ENCODE data around the gene NCK2. TPM values are rescaled to one million over a fixed set of nuclear protein-coding genes. Genes with fewer than 3 reads are reported as not detected.

NCK2 gene
- total and polyA plus RNA-seq, 2 of the 13 experiments (the other 11 are each of a cell fraction or from before 2014, with no cell fraction given): 14.8 to 23.5 TPM

DNA sequence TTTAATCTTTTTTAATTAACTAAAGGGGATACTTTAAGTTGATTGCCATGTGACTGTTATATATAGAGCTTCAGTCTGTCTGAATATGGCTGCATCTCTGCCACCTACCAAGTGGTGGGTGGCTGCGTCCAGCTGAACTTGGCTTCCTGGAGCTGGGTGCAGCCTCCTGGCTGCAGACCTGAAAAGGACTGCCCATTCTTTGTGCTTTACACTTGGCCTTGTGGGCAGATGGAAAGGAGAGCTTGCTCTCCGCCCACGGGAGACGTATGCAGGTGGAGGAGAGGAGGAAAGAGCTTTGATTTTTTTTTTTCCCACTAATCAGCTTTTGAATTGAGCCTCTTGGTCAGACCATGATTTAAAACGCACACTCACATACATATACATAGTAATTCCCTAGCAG lies 34.7 kb downstream of the NCK2 start (continued):
- TF ChIP-seq, protein P1, sequence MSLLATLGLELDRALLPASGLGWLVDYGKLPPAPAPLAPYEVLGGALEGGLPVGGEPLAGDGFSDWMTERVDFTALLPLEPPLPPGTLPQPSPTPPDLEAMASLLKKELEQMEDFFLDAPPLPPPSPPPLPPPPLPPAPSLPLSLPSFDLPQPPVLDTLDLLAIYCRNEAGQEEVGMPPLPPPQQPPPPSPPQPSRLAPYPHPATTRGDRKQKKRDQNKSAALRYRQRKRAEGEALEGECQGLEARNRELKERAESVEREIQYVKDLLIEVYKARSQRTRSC (CRISPR knock-in tag; IDR thresholded peaks at IDR 0.05; ENCODE audit: low read depth): no peak
- TF ChIP-seq ZNF615 (CRISPR knock-in tag; IDR thresholded peaks at IDR 0.05; ENCODE audit: borderline replicate concordance) (no peak), PPARG (CRISPR knock-in tag; conservative IDR thresholded peaks at IDR 0.05) (no peak), BRCA1 (CRISPR knock-in tag; IDR thresholded peaks at IDR 0.05) (no peak), DMAP1 (CRISPR knock-in tag; IDR thresholded peaks at IDR 0.05) (no peak)
- TF ChIP-seq, protein P2, sequence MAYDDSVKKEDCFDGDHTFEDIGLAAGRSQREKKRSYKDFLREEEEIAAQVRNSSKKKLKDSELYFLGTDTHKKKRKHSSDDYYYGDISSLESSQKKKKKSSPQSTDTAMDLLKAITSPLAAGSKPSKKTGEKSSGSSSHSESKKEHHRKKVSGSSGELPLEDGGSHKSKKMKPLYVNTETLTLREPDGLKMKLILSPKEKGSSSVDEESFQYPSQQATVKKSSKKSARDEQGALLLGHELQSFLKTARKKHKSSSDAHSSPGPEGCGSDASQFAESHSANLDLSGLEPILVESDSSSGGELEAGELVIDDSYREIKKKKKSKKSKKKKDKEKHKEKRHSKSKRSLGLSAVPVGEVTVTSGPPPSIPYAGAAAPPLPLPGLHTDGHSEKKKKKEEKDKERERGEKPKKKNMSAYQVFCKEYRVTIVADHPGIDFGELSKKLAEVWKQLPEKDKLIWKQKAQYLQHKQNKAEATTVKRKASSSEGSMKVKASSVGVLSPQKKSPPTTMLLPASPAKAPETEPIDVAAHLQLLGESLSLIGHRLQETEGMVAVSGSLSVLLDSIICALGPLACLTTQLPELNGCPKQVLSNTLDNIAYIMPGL (CRISPR knock-in tag; IDR thresholded peaks at IDR 0.05; ENCODE audit: borderline replicate concordance in 1 of 2, low read depth in 1 of 2): no peak

DNA sequence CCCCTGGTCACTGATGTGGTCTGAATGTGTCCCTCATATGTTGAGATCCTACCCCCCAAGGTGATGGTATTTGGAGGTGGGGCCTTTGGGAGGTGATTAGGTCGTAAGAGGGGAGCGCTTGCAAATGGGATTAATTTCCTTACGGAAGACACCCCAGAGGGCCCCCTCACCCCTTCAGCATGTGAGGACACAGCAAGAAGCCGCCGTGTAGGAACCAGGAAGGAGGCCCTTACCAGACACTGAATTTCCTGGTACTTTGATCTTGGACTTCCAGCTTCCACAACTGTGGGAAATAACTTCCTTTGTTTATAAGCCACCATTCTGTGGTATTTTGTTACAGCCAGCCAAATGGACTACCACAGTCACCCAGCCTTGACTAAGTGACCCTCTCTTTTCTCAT lies 35.9 kb downstream of the NCK2 start:
- no TSS peak for BruUV-seq (replicated peaks)
- Histone ChIP-seq H3K27ac (ENCODE audit: extremely low read length, insufficient read depth, low read length) (no peak overlapping the region), H3K9ac (ENCODE audit: insufficient read depth, low read depth, low read length) (no peak overlapping the region), H3K9me3 (ENCODE audit: low read length) (no peaks in the 10 kb centered on the region), H4K20me1 (ENCODE audit: insufficient read depth, low read length) (no peaks in the 10 kb centered on the region; the same call in 1 of the 2 replicates), H3K36me3 (replicated peaks in 1 of 2; ENCODE audit: control insufficient read depth in 1 of 2, insufficient read depth in 2 of 2, low read length in 2 of 2) (0 out of 5 replicates have a peak, but pooled peaks cover 2% of the 10 kb centered on the region in 2 experiments), H3K27me3 (ENCODE audit: control insufficient read depth in 1 of 2, insufficient read depth in 2 of 2, low read length in 2 of 2) (no peaks in the 10 kb centered on the region), H3K4me1 (ENCODE audit: insufficient read depth, low read length) (peaks cover 12% of the 10 kb centered on the region), H3K4me2 (ENCODE audit: low read depth, low read length) (no peak overlapping the region), H3K4me3 (replicated peaks in 1 of 3; ENCODE audit: insufficient read depth in 1 of 3, low read depth in 2 of 3, low read length in 3 of 3) (no peak overlapping the region), H3K79me2 (ENCODE audit: insufficient read depth, low read length) (peaks cover 4% of the 10 kb centered on the region), H2AFZ (ENCODE audit: low read length) (no peak overlapping the region)
- DNase-seq (ENCODE audit: low spot score) (no peak), ATAC-seq (no peak), FAIRE-seq (no peak)
- ChIA-PET CTCF (ENCODE audit: low intra/inter-chr PET ratio, low total read pairs) (no interaction called here), POLR2A (no interaction called here)
- intact Hi-C loops (cut with micrococcal nuclease; ENCODE audit: unreplicated experiment): no loop called here
- TF ChIP-seq NFE2L2 (IDR thresholded peaks at IDR 0.05; ENCODE audit: low read length) (no peak), DMAP1 (CRISPR knock-in tag; IDR thresholded peaks at IDR 0.05) (no peak), ZNF124 (CRISPR knock-in tag; IDR thresholded peaks at IDR 0.05) (no peak), ERF (CRISPR knock-in tag; IDR thresholded peaks at IDR 0.05) (no peak)
- 88% methylated on average over 5 of the region's 5 CpGs for WGBS (ENCODE audit: low lambda C conversion rate)
- in situ Hi-C loops (cut with HindIII; ENCODE audit: extremely low pct_ligation_motif_present, low pct_unique_long_range_greater_than_20kb): no loop called here

Data from HepG2 (cell line).